Heart left ventricle (tissue), 13 donors: ENCODE results near the gene PLD4.

Experiments used
- POLR2A ChIP-seq, 2 donors: fragments of 450-650 bp; IDR thresholded peaks; one replicate each; pipeline ENCODE4 v1.6.1; 2017; ENCODE audit warnings: antibody characterized with exemption in 2 of 2, mild to moderate bottlenecking in 2 of 2, moderate library complexity in 2 of 2
- TF ChIP-seq, protein P1 (sequence below), 12 donors: fragments of 200-600 bp; sonication (generic) in 4 of 12; IDR thresholded peaks; one replicate each; pipeline versions ENCODE4 v1.5.0 to v1.8.0; 2018 to 2022; ENCODE audit warnings: antibody characterized with exemption in 12 of 12, mild to moderate bottlenecking in 5 of 12
- donor health status: ischemic (EF 13 %, LVEDD 7.1; RV severe dilation, severe dysfunction).
- donor health status: DM: no; HTN: yes; CAD: no.
- donor health status: DM: no; HTN: no; CAD: no.
- donor health status: ischemic (EF 25% LVEDD 6.9; RV normal size, moderate dysfunction).
- donor health status: ischemic (EF 25% LVEDD 5.7; RV mildly dilated, moderate dysfunction).
- donor health status: ischemic (EF 35%, LVEDD 5.7; RV mildly dilated, moderate dysfunction).
- donor health status: nonischemic (EF 11% LVEDD 7.7; RV severe dilation, severe dysfunction).
- donor health status: DM: yes; HTN: yes; CAD: no.
- donor health status: PGD.
- donor health status: ischemic (EF 29% LVEDD 5.4; RV normal size, mild dysfunction).
- donor health status: nonischemic (EF 23%, LVEDD 6.1; RV moderate dilation, normal function).

DNA sequence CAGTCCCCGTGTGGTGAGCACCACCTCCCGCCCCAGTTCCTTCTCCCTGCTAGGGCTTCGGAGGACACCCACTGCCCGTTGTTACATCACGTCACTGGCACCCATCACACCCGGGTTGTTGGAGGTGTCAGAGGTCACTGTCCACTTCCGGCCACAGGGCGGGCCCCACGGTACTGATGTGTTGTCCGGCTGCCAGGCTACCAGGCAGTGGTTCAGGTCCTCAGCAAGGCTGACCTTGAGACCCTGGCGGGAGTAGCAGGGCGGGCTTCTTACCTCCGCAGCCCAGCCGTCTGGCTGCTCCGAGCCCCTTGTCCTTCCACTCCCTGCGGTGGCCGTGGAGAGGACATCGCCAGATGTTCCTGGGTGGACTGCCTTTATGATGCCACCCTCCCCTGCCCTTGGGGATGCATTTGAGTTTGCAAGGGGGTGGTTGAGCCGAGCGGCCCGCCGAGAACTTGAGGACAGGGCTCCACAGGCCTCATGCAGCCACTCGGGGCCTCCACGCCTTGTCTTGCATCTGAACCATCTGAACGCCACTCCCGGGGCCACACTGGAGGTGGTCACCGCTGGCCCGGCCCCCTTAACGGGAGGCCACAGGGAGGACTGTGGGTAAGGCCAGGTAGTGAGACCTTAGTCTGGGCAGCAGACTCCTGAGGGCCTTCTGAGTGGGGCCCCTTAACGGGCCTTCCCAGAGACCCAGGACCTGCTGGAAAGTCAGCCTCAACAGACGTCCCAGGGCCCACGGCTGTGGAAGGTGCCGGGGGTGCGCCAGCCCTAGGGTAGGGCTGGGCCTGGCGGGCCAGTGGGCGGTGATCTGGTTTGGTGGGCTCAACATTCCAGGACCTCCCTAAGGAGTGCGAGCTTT is 27.1 kb upstream of the PLD4 start:
- TF ChIP-seq, protein P1, sequence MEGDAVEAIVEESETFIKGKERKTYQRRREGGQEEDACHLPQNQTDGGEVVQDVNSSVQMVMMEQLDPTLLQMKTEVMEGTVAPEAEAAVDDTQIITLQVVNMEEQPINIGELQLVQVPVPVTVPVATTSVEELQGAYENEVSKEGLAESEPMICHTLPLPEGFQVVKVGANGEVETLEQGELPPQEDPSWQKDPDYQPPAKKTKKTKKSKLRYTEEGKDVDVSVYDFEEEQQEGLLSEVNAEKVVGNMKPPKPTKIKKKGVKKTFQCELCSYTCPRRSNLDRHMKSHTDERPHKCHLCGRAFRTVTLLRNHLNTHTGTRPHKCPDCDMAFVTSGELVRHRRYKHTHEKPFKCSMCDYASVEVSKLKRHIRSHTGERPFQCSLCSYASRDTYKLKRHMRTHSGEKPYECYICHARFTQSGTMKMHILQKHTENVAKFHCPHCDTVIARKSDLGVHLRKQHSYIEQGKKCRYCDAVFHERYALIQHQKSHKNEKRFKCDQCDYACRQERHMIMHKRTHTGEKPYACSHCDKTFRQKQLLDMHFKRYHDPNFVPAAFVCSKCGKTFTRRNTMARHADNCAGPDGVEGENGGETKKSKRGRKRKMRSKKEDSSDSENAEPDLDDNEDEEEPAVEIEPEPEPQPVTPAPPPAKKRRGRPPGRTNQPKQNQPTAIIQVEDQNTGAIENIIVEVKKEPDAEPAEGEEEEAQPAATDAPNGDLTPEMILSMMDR (IDR thresholded peaks at IDR 0.05), result no peak
- no peak for TF ChIP-seq POLR2A (IDR thresholded peaks at IDR 0.05)
